ENCODE data around the gene MRTFB. TPM values are rescaled to one million over a fixed set of nuclear protein-coding genes. Genes with fewer than 3 reads are reported as not detected.

MRTFB gene
- total and polyA plus RNA-seq, 3 donors from 2014 or later = 41.4 to 140 (median 91.4) TPM

- Histone ChIP-seq H3K9me3 (no peaks in the 10 kb centered on the region), H3K27ac (no peak overlapping the region), H3K27me3 (no peaks in the 10 kb centered on the region), H3K4me3 (no peak overlapping the region), H3K36me3 (ENCODE audit: low read depth, missing control alignments) (no peaks in the 10 kb centered on the region), H3K4me1 (peaks cover 6% of the 10 kb centered on the region)
- no peak for DNase-seq
- WGBS, 2 donors = 94% methylated on average over 8 of the region's 8 CpGs
- TF ChIP-seq POLR2A (IDR thresholded peaks at IDR 0.05) (no peak), CTCF (IDR thresholded peaks at IDR 0.05) (no peak)
- intact Hi-C loops (cut with DNase I; ENCODE audit: low total_unique reads) = no loop called here
Measured at GRCh38 chr16:14106961-14107360, 35.8 kb downstream of the MRTFB start.

GRCh38 chr16:14109077-14109775, 38.1 kb downstream of the MRTFB start:
- TF ChIP-seq CTCF (IDR thresholded peaks at IDR 0.05) (no peak), POLR2A (IDR thresholded peaks at IDR 0.05) (no peak)
- intact Hi-C loops (cut with DNase I; ENCODE audit: low total_unique reads) = no loop called here
- no peak overlapping the region for H3K27ac ChIP-seq
- WGBS, 2 donors = 79 to 93% methylated on average over 7 of the region's 7 CpGs
- no peak overlapping the region for H3K4me3 ChIP-seq
- H3K4me1 ChIP-seq = peaks cover 9% of the 10 kb centered on the region
- no peaks in the 10 kb centered on the region for H3K27me3 ChIP-seq
- H3K9me3 ChIP-seq = no peaks in the 10 kb centered on the region
- H3K36me3 ChIP-seq (ENCODE audit: low read depth, missing control alignments) = no peaks in the 10 kb centered on the region
- no peak for DNase-seq

GRCh38 chr16:14109782-14110727, 38.9 kb downstream of the MRTFB start:
- intact Hi-C loops (cut with DNase I; ENCODE audit: low total_unique reads) = no loop called here

GRCh38 chr16:14110728-14111251, 39.7 kb downstream of the MRTFB start:
- no peaks in the 10 kb centered on the region for H3K9me3 ChIP-seq
- no peaks in the 10 kb centered on the region for H3K27me3 ChIP-seq
- H3K4me3 ChIP-seq = no peak overlapping the region
- H3K36me3 ChIP-seq (ENCODE audit: low read depth, missing control alignments) = no peaks in the 10 kb centered on the region
- WGBS, 2 donors = 85 to 89% methylated on average over 6 of the region's 6 CpGs
- DNase-seq = no peak
- H3K4me1 ChIP-seq = peaks cover 9% of the 10 kb centered on the region
- no peak overlapping the region for H3K27ac ChIP-seq
- intact Hi-C loops (cut with DNase I; ENCODE audit: low total_unique reads) = no loop called here
- TF ChIP-seq POLR2A (IDR thresholded peaks at IDR 0.05) (no peak), CTCF (IDR thresholded peaks at IDR 0.05) (no peak)

More at GRCh38 chr16:14109782-14110727, 38.9 kb downstream of the MRTFB start:
- no peak for DNase-seq
- Histone ChIP-seq H3K4me1 (peaks cover 9% of the 10 kb centered on the region), H3K9me3 (no peaks in the 10 kb centered on the region), H3K27me3 (no peaks in the 10 kb centered on the region), H3K27ac (no peak overlapping the region), H3K36me3 (ENCODE audit: low read depth, missing control alignments) (no peaks in the 10 kb centered on the region), H3K4me3 (no peak overlapping the region)
- WGBS, 2 donors = 87 to 89% methylated on average over 3 of the region's 3 CpGs
- TF ChIP-seq CTCF (IDR thresholded peaks at IDR 0.05) (no peak), POLR2A (IDR thresholded peaks at IDR 0.05) (no peak)

All from testis (tissue), 3 donors.